Stimulated activated CD8-positive, alpha-beta memory T cell treated with anti-CD3 and anti-CD28 coated beads, Interleukin-4, amount 100 ng/mL, for 48 hours (primary cell): ENCODE data around the gene HSPG2.
"Not testable (repeated sequence)": the region's sequence is repeated elsewhere in the genome, so short reads cannot be mapped to it uniquely, and the experiment has no call there.

Experiments used
- DNase-seq: peaks from one replicate; pipeline ENCODE4 v3.0.0-alpha.2; 2020

Gene HSPG2

GRCh38 chr1:21955501-21956281, 18.6 kb upstream of the HSPG2 start:
- no peak for DNase-seq

DNA sequence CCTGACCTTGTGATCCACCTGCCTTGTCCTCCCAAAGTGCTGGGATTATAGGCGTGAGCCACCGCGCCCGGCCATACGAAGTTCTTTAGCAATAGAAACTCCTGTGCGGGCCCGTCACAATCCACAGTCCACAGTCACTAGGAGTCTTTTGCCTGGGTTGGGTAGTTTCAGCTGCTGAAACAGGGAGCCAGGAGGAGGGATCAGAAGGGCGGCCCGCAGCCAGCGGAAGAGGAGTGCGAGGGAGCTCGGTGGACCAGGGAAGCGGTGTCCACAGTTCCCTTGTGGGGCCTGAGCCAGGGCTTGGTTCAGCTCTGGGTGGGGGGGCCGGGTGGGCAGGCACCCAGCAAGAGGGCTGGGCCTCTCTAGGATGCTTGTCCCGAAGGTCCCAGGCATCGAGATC, 17.9 kb upstream of the HSPG2 start:
- no peak for DNase-seq

DNA sequence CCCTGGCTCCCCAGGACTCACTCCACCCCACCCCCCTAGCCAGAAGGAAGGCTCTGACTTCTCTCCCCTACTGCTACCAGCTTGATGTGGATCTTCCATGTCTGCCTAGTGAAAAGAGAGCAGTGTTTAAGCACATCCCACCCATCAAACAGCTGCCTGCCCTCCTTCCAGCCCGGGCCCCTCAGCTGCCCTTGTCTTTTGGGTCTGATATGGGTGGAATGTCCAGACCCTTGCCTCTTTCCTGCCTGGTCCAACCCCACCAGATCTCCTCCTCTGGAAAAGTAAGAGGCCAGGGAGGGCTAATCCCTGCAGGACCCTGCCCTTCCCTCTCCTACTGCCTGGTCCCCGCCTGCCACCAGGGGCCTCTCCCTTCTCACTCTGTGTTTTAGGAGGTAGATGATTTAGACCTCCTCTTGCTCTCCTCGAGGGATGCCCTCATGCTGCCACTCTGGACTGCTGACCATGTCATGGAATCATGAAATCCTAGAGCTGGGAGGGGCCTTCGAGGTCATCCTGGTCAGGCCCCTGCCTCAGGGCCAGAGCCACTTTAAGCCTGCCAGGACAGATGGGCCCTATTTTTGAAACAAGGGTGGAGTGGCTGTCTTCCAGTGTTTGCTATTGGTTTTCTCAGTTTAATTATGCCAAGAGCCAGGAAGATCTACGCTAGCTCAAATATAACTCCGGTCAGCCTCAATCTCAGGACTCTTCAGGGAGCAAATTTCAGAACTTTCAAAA, 15.8 kb upstream of the HSPG2 start:
- no peak for DNase-seq

GRCh38 chr1:21951226-21951870, 14.2 kb upstream of the HSPG2 start:
- no peak for DNase-seq

DNA sequence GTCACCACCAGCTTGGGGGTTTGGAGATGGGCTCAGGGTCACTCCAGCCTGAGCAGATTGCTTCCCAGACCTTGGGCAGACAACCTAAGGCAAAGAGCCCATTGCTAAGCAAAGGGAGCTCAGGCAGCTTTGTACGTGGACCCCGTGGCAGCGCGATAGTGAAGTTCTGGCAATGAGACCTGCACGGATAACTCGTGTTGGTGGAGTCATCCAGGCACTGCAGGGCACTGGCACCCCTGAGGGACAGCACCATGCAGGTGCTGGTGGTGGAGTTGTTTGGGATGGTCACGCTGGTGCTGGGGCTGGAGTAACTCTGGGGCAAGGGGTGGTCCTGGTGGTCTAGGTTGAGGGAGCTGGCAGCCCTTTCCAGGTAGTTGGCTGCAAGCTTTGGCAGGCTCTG, 13.6 kb upstream of the HSPG2 start:
- no peak for DNase-seq

DNA sequence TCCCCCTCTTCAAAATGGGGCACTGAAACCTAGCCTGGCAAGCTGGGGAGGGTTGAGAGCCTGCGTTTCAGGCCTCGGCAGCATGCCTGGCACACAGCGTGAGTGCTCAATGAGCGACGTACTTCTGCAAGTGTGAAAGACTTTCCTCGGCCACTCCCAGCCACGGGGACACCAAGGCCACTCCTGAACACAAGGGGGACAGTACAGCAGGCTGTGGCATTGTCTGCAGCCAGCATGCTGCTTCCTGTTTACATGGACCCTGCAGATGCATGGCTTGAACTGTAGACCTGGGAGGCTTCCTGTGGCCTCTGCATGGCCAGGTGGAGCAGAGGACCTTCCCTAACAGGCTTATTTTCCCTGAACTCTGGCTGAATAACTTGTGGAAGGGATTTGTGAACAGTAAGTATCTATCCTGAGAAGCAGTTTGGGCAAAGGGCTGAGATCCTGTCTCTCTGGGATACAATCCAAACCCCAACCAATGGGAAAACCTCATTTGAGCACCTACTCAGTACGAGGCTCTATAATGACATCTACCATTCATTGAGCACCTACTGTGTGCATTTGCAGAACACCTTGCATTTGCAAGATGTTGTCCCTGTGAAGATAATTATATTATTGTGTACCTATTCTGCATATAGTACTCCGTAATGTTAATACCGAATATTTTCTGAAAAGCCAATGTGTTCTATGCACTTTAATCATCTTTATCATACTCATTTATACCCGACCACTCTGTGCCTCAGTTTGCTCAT, 9.9 kb upstream of the HSPG2 start:
- DNase-seq = no peak

DNA sequence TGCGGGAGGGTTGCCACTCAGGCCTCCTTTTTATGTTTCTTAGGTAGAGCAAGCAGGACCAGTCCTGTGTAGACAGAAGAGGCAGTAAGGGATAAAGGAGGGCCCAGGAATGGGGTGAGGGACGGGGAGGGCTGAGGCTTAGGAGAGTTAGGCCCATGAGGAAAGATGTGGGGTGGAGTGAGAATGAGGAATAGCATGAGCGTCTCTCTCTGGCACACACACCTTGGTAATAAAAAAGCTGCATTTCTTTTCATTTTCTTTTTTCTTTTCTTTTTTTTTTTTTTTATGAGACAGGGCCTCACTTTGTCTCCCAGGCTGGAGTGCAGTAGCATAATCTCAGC, 7.6 kb upstream of the HSPG2 start:
- no peak for DNase-seq

- DNase-seq = not testable (repeated sequence)
These were observed 6.0 kb upstream of the HSPG2 start for GRCh38 chr1:21942959-21943640.

- DNase-seq = no peak
These were observed 5.4 kb upstream of the HSPG2 start for GRCh38 chr1:21942464-21942863.

DNA sequence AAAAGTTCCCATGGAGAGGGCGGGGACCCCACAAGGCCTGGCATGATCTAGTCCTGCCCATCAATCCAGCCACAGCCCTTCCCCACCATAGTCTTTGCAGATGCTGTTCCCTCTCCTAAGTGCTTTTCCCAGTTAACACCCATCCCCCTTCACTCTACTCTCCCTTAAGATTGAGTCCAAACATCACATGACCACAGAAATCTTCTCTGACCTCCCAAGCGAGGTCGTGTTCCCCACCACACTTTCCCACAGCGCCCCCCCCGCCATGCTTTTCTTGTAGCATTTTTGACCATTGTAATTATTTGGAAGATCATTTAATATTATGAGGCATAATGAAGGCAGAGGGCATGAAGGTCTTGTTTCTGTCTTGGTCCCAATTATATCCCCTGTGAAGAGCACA, 4.3 kb upstream of the HSPG2 start:
- no peak for DNase-seq

GRCh38 chr1:21940492-21940891, 3.4 kb upstream of the HSPG2 start:
- DNase-seq = no peak

GRCh38 chr1:21939650-21940374, 2.7 kb upstream of the HSPG2 start:
- DNase-seq = no peak

DNA sequence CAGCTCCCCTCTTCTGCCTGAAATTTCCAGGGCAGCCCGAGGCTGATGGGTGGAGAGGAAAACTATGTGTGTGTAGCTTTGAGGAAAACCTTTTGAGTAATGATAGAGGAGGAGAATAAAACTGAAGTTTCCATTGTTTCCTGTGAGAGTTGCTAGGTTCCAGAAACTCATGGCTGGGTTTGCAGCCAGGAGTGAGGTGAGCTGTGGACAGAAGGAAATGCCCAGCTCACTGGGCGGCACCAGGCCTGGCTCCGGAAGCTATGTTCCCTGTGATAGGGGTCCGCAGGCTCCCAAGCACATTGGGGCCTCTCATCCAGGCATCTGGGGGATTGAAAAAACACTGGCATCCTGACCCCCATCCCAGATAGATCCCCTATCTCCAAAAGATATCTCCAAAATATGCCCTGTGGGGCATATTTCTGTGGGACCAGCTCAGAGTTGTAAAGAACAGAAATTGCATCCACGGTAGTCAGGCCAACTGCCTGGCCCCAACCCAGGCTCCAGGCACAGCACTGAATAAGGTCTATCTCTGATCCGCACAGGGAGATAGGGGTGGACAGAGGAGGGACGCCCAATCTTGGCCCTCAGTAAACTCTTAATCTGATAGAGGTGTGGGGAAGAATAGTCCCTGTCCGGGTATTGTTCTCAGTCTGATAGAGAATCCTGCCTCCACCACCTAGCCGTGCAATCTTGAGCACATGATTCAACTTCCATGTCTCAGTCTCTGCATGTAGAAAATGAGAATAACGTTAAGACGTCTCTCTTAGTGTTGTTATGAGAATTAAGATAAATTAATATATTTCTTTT, 1.8 kb upstream of the HSPG2 start:
- DNase-seq = no peak

DNA sequence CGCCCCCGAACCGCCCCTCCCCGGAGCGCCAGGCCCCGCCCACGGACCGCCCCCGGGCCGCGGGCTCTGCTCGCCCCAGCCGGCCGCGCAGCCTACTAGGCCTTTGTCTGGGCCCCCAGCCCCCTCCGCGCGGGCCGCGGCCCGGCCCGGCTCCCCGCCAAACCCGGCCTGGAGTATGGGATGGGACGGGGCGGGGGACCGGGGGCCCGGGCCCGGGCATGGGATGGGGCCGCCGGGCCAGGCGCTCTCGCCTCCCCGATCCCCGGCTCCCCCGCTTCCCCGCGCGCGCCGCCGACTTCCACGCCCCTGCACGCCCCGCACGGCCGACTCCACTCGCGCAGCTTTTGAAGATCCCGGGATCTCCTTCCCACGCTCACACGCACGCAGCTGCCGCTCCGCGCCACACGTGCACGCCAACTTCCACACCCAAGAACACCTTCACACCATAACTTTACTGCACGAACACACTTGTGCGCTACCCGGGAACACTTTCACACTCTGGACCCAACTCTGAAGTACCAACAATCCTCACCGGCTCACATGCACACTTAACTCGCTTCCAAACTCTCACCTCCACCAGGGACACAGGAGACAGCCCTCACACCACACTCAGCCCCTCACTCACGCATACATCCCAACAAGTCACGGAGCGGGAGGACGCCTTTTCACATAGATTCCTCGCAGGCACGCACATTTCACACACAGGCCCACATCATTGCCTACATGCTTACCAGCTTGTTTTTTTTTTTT, 437 bp upstream of the HSPG2 start:
- peak; percentile 69 for DNase-seq

DNA sequence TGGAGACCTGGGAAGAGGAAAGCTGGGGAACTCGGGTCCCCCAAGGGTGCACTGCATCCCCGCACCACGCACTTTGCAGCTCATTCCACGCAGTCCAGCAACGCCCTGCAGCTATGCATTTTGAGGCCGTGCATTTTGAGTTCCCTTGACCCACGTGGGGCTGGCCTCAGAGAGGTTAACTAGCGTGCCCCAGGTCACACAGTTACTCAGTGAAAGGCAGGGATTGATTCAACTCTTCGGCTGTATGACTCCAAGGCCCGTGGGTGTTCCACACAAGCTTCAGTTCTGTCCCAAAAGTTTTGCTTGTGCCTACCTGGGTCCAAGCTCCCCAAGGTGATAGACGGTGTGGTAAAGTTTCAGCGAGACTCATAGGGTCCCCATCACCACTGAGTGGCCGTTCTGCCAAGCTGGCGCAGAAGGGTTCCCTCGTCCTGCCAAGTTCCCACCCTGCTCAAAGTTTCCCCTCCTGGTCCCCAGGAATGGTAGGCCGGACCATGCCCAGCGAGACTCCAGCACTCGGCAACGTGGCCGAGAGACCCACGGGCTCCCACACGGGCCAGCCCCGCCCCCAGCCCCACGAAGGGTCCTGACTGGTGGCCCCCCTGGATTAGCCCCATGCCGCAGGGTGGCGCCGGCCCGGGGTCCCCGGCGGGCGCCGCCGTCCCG, 611 bp downstream of the HSPG2 start:
- DNase-seq = no peak

- no peak for DNase-seq
These were observed 1.2 kb downstream of the HSPG2 start for GRCh38 chr1:21935891-21936365.

GRCh38 chr1:21935393-21935804, 1.7 kb downstream of the HSPG2 start:
- no peak for DNase-seq

- no peak for DNase-seq
These were observed 3.5 kb downstream of the HSPG2 start for GRCh38 chr1:21933397-21934248.

- no peak for DNase-seq
These were observed 5.0 kb downstream of the HSPG2 start for GRCh38 chr1:21932127-21932526.
